ENCODE measurements around the gene USP53.
A peak's percentile ranks its signal among the peaks of the same experiment; 100 is the strongest.

The USP53 gene

DNA sequence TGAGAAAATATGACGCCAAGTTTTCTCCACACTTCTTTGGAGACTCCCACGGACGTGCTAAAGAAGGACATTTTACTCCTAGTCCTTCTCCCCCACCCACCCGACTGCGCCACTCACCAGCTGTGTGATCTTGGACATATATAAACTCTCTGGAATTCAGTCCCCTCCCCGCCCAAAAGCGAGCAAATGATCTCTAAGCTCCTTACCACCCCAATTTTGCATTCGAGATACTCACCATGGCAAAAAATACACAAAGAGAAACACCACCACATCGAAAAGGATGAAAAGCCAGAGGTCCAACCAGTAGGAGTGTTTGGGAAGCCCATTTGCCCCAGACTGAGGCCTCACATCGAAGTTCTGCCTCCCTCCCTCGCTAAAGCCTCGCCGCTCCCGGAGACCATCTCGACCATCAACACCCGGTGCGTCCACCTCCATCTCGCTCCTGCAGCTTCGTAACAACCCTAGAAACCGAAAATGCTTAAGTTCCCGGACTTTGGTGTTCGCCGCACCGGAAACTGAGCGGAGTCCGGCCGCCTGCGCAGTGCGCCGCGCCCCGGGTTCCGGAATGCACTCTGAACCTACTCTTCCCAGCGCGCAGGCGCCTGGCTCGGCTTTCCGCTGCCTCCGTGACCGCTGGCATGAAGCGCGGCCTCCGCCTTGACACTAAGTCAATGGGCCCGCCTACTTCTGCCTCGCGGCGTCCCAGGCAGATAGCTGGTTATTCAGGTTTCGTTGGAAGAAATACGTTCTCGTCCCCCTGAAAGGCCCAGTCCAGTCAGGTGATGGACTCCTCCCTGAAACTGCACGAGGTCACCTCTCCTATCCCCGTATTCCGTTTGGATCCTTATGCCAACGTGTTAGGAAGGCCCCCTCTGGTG lies 87.8 kb downstream of the USP53 start (continued):
- TF ChIP-seq, protein P1, sequence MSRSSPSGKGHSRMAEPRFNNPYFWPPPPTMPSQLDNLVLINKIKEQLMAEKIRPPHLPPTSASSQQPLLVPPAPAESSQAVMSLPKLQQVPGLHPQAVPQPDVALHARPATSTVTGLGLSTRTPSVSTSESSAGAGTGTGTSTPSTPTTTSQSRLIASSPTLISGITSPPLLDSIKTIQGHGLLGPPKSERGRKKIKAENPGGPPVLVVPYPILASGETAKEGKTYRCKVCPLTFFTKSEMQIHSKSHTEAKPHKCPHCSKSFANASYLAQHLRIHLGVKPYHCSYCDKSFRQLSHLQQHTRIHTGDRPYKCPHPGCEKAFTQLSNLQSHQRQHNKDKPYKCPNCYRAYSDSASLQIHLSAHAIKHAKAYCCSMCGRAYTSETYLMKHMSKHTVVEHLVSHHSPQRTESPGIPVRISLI (tag by site-specific recombination; IDR thresholded peaks at IDR 0.05): no peak
- TF ChIP-seq KLF8 (tag by site-specific recombination; IDR thresholded peaks at IDR 0.05) (0 out of 2 replicates have a peak, but pooled peaks have one; percentile 33), ZNF155 (tag by site-specific recombination; IDR thresholded peaks at IDR 0.05) (no peak), ZNF23 (tag by site-specific recombination; IDR thresholded peaks at IDR 0.05; ENCODE audit: borderline replicate concordance) (no peak), ZNF223 (tag by site-specific recombination; IDR thresholded peaks at IDR 0.05) (no peak), ZNF221 (tag by site-specific recombination; IDR thresholded peaks at IDR 0.05; ENCODE audit: borderline replicate concordance) (no peak), REPIN1 (tag by site-specific recombination; IDR thresholded peaks at IDR 0.05; ENCODE audit: low read depth) (0 out of 2 replicates have a peak, but pooled peaks have one; percentile 34), SP7 (tag by site-specific recombination; IDR thresholded peaks at IDR 0.05) (peak; percentile 48; the same call in 1 of the 2 replicates), ZNF324 (tag by site-specific recombination; IDR thresholded peaks at IDR 0.05) (no peak), ZFP37 (tag by site-specific recombination; IDR thresholded peaks at IDR 0.05) (0 out of 2 replicates have a peak, but pooled peaks have one; percentile 65), ZNF302 (tag by site-specific recombination; IDR thresholded peaks at IDR 0.05; ENCODE audit: low read depth) (no peak)
- TF ChIP-seq, protein P2, sequence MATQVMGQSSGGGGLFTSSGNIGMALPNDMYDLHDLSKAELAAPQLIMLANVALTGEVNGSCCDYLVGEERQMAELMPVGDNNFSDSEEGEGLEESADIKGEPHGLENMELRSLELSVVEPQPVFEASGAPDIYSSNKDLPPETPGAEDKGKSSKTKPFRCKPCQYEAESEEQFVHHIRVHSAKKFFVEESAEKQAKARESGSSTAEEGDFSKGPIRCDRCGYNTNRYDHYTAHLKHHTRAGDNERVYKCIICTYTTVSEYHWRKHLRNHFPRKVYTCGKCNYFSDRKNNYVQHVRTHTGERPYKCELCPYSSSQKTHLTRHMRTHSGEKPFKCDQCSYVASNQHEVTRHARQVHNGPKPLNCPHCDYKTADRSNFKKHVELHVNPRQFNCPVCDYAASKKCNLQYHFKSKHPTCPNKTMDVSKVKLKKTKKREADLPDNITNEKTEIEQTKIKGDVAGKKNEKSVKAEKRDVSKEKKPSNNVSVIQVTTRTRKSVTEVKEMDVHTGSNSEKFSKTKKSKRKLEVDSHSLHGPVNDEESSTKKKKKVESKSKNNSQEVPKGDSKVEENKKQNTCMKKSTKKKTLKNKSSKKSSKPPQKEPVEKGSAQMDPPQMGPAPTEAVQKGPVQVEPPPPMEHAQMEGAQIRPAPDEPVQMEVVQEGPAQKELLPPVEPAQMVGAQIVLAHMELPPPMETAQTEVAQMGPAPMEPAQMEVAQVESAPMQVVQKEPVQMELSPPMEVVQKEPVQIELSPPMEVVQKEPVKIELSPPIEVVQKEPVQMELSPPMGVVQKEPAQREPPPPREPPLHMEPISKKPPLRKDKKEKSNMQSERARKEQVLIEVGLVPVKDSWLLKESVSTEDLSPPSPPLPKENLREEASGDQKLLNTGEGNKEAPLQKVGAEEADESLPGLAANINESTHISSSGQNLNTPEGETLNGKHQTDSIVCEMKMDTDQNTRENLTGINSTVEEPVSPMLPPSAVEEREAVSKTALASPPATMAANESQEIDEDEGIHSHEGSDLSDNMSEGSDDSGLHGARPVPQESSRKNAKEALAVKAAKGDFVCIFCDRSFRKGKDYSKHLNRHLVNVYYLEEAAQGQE (tag by site-specific recombination; IDR thresholded peaks at IDR 0.05): no peak; the same call in 1 of the 2 replicates
- TF ChIP-seq, protein P3, sequence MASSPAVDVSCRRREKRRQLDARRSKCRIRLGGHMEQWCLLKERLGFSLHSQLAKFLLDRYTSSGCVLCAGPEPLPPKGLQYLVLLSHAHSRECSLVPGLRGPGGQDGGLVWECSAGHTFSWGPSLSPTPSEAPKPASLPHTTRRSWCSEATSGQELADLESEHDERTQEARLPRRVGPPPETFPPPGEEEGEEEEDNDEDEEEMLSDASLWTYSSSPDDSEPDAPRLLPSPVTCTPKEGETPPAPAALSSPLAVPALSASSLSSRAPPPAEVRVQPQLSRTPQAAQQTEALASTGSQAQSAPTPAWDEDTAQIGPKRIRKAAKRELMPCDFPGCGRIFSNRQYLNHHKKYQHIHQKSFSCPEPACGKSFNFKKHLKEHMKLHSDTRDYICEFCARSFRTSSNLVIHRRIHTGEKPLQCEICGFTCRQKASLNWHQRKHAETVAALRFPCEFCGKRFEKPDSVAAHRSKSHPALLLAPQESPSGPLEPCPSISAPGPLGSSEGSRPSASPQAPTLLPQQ (tag by site-specific recombination; IDR thresholded peaks at IDR 0.05): no peak
- TF ChIP-seq, protein P4, sequence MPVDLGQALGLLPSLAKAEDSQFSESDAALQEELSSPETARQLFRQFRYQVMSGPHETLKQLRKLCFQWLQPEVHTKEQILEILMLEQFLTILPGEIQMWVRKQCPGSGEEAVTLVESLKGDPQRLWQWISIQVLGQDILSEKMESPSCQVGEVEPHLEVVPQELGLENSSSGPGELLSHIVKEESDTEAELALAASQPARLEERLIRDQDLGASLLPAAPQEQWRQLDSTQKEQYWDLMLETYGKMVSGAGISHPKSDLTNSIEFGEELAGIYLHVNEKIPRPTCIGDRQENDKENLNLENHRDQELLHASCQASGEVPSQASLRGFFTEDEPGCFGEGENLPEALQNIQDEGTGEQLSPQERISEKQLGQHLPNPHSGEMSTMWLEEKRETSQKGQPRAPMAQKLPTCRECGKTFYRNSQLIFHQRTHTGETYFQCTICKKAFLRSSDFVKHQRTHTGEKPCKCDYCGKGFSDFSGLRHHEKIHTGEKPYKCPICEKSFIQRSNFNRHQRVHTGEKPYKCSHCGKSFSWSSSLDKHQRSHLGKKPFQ (tag by site-specific recombination; IDR thresholded peaks at IDR 0.05): no peak
- TF ChIP-seq, protein P5, sequence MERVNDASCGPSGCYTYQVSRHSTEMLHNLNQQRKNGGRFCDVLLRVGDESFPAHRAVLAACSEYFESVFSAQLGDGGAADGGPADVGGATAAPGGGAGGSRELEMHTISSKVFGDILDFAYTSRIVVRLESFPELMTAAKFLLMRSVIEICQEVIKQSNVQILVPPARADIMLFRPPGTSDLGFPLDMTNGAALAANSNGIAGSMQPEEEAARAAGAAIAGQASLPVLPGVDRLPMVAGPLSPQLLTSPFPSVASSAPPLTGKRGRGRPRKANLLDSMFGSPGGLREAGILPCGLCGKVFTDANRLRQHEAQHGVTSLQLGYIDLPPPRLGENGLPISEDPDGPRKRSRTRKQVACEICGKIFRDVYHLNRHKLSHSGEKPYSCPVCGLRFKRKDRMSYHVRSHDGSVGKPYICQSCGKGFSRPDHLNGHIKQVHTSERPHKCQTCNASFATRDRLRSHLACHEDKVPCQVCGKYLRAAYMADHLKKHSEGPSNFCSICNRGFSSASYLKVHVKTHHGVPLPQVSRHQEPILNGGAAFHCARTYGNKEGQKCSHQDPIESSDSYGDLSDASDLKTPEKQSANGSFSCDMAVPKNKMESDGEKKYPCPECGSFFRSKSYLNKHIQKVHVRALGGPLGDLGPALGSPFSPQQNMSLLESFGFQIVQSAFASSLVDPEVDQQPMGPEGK (tag by site-specific recombination; IDR thresholded peaks at IDR 0.05): peak; percentile 45; the same call in 1 of the 2 replicates
- TF ChIP-seq, protein P6, sequence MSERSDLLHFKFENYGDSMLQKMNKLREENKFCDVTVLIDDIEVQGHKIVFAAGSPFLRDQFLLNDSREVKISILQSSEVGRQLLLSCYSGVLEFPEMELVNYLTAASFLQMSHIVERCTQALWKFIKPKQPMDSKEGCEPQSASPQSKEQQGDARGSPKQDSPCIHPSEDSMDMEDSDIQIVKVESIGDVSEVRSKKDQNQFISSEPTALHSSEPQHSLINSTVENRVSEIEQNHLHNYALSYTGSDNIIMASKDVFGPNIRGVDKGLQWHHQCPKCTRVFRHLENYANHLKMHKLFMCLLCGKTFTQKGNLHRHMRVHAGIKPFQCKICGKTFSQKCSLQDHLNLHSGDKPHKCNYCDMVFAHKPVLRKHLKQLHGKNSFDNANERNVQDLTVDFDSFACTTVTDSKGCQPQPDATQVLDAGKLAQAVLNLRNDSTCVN (tag by site-specific recombination; optimal IDR thresholded peaks at IDR 0.05): peak; percentile 54
- TF ChIP-seq, protein P7, sequence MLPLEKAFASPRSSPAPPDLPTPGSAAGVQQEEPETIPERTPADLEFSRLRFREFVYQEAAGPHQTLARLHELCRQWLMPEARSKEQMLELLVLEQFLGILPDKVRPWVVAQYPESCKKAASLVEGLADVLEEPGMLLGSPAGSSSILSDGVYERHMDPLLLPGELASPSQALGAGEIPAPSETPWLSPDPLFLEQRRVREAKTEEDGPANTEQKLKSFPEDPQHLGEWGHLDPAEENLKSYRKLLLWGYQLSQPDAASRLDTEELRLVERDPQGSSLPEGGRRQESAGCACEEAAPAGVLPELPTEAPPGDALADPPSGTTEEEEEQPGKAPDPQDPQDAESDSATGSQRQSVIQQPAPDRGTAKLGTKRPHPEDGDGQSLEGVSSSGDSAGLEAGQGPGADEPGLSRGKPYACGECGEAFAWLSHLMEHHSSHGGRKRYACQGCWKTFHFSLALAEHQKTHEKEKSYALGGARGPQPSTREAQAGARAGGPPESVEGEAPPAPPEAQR (tag by site-specific recombination; IDR thresholded peaks at IDR 0.05): no peak
- TF ChIP-seq, protein P8, sequence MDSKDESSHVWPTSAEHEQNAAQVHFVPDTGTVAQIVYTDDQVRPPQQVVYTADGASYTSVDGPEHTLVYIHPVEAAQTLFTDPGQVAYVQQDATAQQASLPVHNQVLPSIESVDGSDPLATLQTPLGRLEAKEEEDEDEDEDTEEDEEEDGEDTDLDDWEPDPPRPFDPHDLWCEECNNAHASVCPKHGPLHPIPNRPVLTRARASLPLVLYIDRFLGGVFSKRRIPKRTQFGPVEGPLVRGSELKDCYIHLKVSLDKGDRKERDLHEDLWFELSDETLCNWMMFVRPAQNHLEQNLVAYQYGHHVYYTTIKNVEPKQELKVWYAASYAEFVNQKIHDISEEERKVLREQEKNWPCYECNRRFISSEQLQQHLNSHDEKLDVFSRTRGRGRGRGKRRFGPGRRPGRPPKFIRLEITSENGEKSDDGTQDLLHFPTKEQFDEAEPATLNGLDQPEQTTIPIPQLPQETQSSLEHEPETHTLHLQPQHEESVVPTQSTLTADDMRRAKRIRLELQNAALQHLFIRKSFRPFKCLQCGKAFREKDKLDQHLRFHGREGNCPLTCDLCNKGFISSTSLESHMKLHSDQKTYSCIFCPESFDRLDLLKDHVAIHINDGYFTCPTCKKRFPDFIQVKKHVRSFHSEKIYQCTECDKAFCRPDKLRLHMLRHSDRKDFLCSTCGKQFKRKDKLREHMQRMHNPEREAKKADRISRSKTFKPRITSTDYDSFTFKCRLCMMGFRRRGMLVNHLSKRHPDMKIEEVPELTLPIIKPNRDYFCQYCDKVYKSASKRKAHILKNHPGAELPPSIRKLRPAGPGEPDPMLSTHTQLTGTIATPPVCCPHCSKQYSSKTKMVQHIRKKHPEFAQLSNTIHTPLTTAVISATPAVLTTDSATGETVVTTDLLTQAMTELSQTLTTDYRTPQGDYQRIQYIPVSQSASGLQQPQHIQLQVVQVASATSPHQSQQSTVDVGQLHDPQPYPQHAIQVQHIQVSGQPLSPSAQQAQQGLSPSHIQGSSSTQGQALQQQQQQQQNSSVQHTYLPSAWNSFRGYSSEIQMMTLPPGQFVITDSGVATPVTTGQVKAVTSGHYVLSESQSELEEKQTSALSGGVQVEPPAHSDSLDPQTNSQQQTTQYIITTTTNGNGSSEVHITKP (tag by site-specific recombination; IDR thresholded peaks at IDR 0.05): peak; percentile 33
- TF ChIP-seq, protein P9, sequence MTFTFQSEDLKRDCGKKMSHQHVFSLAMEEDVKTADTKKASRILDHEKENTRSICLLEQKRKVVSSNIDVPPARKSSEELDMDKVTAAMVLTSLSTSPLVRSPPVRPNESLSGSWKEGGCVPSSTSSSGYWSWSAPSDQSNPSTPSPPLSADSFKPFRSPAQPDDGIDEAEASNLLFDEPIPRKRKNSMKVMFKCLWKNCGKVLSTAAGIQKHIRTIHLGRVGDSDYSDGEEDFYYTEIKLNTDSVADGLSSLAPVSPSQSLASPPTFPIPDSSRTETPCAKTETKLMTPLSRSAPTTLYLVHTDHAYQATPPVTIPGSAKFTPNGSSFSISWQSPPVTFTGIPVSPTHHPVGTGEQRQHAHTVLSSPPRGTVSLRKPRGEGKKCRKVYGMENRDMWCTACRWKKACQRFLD (tag by site-specific recombination; IDR thresholded peaks at IDR 0.05): no peak
